Suprapubic skin (tissue), 4 donors: ENCODE data around the gene DMRTC2. TPM values are rescaled to one million over a fixed set of nuclear protein-coding genes. Genes with fewer than 3 reads are reported as not detected.

ENCODE experiments used
- DNase-seq, 2 donors: peaks; one replicate each; pipeline ENCODE4 v3.0.0-alpha.2; 2019; ENCODE audit warnings: low spot score in 2 of 2
- H3K27ac ChIP-seq: fragments of 200-600 bp; sonication (generic); one replicate; pipeline ENCODE4 v1.5.1; 2019
- H3K27me3 ChIP-seq: fragments of 200-600 bp; sonication (generic); one replicate; pipeline ENCODE4 v1.5.1; 2019
- H3K36me3 ChIP-seq: fragments of 200-600 bp; sonication (generic); one replicate; pipeline ENCODE4 v1.5.1; 2019
- H3K4me1 ChIP-seq: fragments of 200-600 bp; sonication (generic); one replicate; pipeline ENCODE4 v1.5.1; 2019
- H3K4me3 ChIP-seq: fragments of 200-600 bp; sonication (generic); one replicate; pipeline ENCODE4 v1.5.1; 2019; ENCODE audit warnings: mild to moderate bottlenecking
- H3K9me3 ChIP-seq: fragments of 200-600 bp; sonication (generic); one replicate; pipeline ENCODE4 v1.5.1; 2019
- EP300 ChIP-seq: sonication (generic); formaldehyde crosslinking; IDR thresholded peaks from one replicate; pipeline ENCODE4 v1.6.1; 2017; ENCODE audit warnings: antibody characterized with exemption
- POLR2A ChIP-seq, 2 donors: fragments of 450-650 bp; IDR thresholded peaks; one replicate each; pipeline ENCODE4 v1.6.1; 2017; ENCODE audit warnings: antibody characterized with exemption in 2 of 2, mild to moderate bottlenecking in 2 of 2, moderate library complexity in 2 of 2
- POLR2AphosphoS5 ChIP-seq, 3 donors: sonication (generic); formaldehyde crosslinking; IDR thresholded peaks; one replicate each; pipeline ENCODE4 v1.6.1; 2017; ENCODE audit warnings: antibody characterized with exemption in 3 of 3
- WGBS: methylation state at CpG from one replicate; pipeline ENCODE4 v1.1.5; 2018; 5-methylcytosine and 5-hydroxymethylcytosine counted together
- total RNA-seq, 4 donors: library from RNA; depleted of rRNA; stranded (reverse); fragments of >200 nt; gene quantifications; one replicate each; pipeline ENCODE4 v1.1.0, GENCODE V29; 2016
- TF ChIP-seq, protein P1 (sequence below), 2 donors: fragments of 200-600 bp in 1 of 2; fragments of 450-650 bp in 1 of 2; sonication (generic) in 1 of 2; IDR thresholded peaks; one replicate each; pipeline ENCODE4 v1.5.1; 2016 to 2019; ENCODE audit warnings: antibody characterized with exemption in 2 of 2, mild to moderate bottlenecking in 1 of 2, moderate library complexity in 1 of 2

Gene DMRTC2
- total RNA-seq, 4 donors from 2014 or later, result not detected

DNA sequence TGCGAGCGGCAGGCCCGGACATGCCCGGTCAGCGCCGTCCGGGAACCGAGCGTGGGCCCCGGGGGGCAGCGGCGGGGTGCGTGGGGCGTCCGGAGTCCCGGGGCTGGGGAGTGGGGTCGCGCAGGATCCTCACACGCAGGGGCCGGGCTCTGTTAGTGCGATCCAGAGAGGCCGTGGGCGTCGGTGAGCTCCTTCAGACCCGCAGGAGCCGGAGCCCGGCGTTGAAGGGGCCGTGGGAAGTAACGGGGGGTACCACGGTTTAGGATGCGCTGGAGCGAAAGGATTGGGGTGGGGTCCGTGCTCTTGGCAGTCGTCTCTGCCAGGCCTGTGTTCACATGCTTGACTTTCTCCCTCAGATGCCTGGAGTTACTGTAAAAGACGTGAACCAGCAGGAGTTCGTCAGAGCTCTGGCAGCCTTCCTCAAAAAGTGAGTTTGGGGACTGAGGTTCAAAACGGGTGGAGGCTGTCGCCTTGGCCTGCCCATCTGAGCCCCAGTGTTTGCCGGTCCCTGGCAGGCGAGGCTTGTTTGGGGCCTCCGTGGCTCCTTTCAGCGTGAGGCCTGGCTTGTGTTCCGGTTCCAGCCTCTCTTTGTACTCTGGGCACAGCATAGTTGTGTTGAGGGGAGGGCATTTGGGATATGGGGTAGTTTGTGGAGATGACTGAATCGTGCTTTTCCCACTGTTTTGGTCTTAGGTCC is 15.7 kb downstream of the DMRTC2 start:
- TF ChIP-seq POLR2AphosphoS5 (IDR thresholded peaks at IDR 0.05) (no peak), POLR2A (IDR thresholded peaks at IDR 0.05) (no peak), EP300 (no peak)
- TF ChIP-seq, protein P1, sequence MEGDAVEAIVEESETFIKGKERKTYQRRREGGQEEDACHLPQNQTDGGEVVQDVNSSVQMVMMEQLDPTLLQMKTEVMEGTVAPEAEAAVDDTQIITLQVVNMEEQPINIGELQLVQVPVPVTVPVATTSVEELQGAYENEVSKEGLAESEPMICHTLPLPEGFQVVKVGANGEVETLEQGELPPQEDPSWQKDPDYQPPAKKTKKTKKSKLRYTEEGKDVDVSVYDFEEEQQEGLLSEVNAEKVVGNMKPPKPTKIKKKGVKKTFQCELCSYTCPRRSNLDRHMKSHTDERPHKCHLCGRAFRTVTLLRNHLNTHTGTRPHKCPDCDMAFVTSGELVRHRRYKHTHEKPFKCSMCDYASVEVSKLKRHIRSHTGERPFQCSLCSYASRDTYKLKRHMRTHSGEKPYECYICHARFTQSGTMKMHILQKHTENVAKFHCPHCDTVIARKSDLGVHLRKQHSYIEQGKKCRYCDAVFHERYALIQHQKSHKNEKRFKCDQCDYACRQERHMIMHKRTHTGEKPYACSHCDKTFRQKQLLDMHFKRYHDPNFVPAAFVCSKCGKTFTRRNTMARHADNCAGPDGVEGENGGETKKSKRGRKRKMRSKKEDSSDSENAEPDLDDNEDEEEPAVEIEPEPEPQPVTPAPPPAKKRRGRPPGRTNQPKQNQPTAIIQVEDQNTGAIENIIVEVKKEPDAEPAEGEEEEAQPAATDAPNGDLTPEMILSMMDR (IDR thresholded peaks at IDR 0.05), result no peak
- H3K36me3 ChIP-seq, result peaks cover 42% of the 10 kb centered on the region
- 0% methylated on average over 12 of the region's 45 CpGs for WGBS
- peaks cover 39% of the 10 kb centered on the region for H3K4me1 ChIP-seq
- no peaks in the 10 kb centered on the region for H3K27me3 ChIP-seq
- peak overlapping the region; percentile 96 for H3K27ac ChIP-seq
- H3K9me3 ChIP-seq, result no peaks in the 10 kb centered on the region
- peak in 1 of 2 donors; percentile 81 for DNase-seq
- H3K4me3 ChIP-seq, result peak overlapping the region; percentile 99

DNA sequence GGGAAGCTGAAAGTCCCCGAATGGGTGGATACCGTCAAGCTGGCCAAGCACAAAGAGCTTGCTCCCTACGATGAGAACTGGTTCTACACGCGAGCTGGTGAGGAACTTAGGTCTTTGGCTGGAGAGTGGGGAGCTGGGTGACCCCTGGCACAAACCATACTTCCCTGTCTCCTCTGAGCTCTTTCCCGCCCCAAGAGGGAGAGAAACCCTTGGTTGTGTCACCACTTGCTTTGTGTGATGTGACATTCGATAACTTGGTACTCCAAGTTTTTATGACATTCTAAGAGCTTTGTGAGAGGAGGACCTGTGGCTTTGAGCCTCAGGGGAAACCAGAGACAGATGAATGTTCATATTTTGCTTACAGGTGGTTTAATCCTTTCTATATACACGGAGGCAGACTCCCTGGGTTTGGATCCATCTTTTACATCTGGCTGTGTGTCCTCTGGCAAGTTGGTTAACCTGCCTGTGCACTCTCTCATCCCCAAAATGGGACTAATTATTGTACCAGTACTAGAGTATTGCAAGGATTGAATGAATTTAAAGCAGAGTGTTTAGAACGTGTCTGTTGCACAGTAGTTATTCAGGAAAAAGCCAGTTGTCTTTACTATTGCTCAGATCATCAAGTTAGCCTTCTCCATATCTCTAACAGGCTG is 16.4 kb downstream of the DMRTC2 start:
- H3K4me3 ChIP-seq, result peak overlapping the region; percentile 99
- no peaks in the 10 kb centered on the region for H3K9me3 ChIP-seq
- DNase-seq, result no peak
- TF ChIP-seq POLR2AphosphoS5 (IDR thresholded peaks at IDR 0.05), result no peak
- TF ChIP-seq, protein P1 (IDR thresholded peaks at IDR 0.05), result no peak
- peaks cover 44% of the 10 kb centered on the region for H3K4me1 ChIP-seq
- H3K27me3 ChIP-seq, result no peaks in the 10 kb centered on the region
- peaks cover 45% of the 10 kb centered on the region for H3K36me3 ChIP-seq
- peak overlapping the region; percentile 96 for H3K27ac ChIP-seq
- 51% methylated on average over 4 of the region's 9 CpGs for WGBS

DNA sequence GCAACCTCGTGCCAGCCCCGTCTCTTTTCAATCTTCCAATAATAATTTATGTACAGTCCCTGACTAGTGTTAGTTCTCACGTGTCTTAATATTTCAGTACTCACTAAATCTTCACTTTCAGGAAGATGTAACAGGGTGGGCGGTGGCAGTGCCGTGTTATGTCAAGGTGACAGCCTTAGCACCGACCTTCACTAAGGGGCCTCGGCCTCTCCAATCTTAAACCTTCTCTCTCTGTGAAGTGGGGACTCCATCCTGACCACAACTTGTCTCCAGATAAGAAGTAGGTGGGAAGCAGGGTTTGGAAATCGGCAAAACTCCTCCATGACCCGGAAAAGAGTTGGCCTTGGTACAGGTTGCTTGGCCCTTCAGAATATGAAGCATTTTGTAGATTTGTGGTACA is 17.0 kb downstream of the DMRTC2 start:
- Histone ChIP-seq H3K4me3 (peak overlapping the region; percentile 99), H3K36me3 (peaks cover 51% of the 10 kb centered on the region), H3K9me3 (no peaks in the 10 kb centered on the region), H3K27me3 (no peaks in the 10 kb centered on the region), H3K27ac (no peak overlapping the region), H3K4me1 (peaks cover 50% of the 10 kb centered on the region)
- no peak for DNase-seq
- TF ChIP-seq POLR2AphosphoS5 (IDR thresholded peaks at IDR 0.05) (no peak), EP300 (no peak)
- 73% methylated on average over 9 of the region's 9 CpGs for WGBS

DNA sequence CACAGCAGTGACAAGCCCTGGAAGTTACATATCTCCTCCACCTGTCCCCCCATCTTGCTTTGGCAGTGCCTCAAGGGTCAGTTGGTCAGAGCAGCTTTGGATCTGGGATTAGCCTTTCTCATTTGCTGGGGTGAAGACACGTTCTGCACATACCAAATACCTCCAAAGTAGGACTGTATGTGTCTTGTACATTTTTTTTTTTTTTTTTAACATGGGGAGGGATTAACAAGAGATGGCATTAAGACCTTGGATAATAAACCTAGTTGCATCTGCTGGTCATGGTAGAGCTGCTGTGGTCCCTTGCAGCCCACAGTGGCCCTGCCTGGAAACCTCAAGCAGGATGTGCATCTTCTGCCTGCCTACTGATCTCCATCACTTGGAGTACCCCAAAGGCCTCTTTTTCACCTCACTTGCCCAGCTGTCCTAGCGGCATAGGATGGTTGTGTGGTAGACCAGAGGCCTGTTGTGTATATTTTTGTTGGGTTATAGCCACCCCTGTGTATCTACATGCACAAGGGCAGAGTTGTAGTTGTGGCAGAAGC is 17.7 kb downstream of the DMRTC2 start:
- H3K27me3 ChIP-seq, result no peaks in the 10 kb centered on the region
- no peak overlapping the region for H3K27ac ChIP-seq
- 62% methylated on average over 2 of the region's 2 CpGs for WGBS
- peaks cover 52% of the 10 kb centered on the region for H3K36me3 ChIP-seq
- DNase-seq, result no peak
- peaks cover 57% of the 10 kb centered on the region for H3K4me1 ChIP-seq
- peak overlapping the region; percentile 99 for H3K4me3 ChIP-seq
- TF ChIP-seq POLR2AphosphoS5 (IDR thresholded peaks at IDR 0.05), result no peak
- TF ChIP-seq EP300, result no peak
- TF ChIP-seq, protein P1 (IDR thresholded peaks at IDR 0.05), result no peak
- TF ChIP-seq POLR2A (IDR thresholded peaks at IDR 0.05), result no peak
- no peaks in the 10 kb centered on the region for H3K9me3 ChIP-seq

DNA sequence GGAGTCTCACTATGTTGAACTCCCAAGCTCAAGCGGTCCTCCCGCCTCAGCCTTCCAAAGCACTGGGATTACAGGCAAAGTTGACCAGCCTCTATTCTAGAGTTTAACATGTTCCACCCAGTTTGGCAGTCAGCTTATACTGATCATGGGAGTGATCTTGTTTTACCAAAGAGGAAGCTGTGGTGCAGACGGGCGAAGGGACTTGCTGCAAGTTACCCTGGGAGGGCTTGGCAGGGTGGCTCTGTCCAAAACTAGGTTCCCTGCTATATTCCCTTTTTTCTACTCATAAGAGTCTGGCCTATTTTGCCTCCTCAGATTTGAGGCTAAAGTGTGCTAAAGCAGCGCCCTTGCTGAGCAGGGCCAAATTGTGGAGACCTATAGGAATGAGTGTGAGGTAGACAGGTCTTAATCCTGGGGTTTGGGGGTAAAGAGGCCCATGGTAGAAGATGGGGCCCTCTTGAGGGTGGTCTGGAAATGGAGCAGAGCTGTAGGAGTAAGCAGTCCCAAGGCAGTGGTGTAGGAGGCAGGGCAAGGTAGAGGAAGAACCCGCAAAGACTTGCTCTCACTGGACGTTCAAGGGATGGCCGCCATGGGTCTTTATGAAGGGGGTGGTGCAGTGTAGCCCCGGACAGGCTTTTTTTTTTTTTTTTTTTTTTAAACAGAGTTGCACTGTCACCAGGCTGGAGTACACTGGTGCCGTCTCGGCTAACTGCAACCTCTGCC is 18.5 kb downstream of the DMRTC2 start:
- H3K4me3 ChIP-seq, result no peak overlapping the region
- 77% methylated on average over 11 of the region's 11 CpGs for WGBS
- peaks cover 65% of the 10 kb centered on the region for H3K4me1 ChIP-seq
- H3K27ac ChIP-seq, result no peak overlapping the region
- no peaks in the 10 kb centered on the region for H3K27me3 ChIP-seq
- peaks cover 58% of the 10 kb centered on the region for H3K36me3 ChIP-seq
- H3K9me3 ChIP-seq, result no peaks in the 10 kb centered on the region
- TF ChIP-seq POLR2A (IDR thresholded peaks at IDR 0.05) (no peak), POLR2AphosphoS5 (IDR thresholded peaks at IDR 0.05) (no peak), EP300 (no peak)
- TF ChIP-seq, protein P1 (IDR thresholded peaks at IDR 0.05), result no peak
- no peak for DNase-seq
